Natural killer cell (primary cell): Measurements from ENCODE around the gene YPEL1. TPM values are rescaled to one million over a fixed set of nuclear protein-coding genes. Genes with fewer than 3 reads are reported as not detected.

Source experiments
- ATAC-seq, 3 donors: fragments of 150-1000 bp in 2 of 3; fragments of 200-7000 bp in 1 of 3; cut with Tn5 transposase; 1 replicate in 1 of 3; 2 replicates in 2 of 3; pipeline ENCODE4 v1.10.0; 2021; ENCODE audit warnings: mild to moderate bottlenecking in 2 of 3, moderate library complexity in 2 of 3
- DNase-seq, 2 donors: peaks; one replicate each; pipeline versions ENCODE4 v3.0.0 to v3.0.0-alpha.2; 2013 to 2021; ENCODE audit warnings: mixed read lengths in 1 of 2
- H3K27ac ChIP-seq: one replicate; pipeline ENCODE4 v1.5.1; 2013; ENCODE audit warnings: mild to moderate bottlenecking, low read length
- H3K27me3 ChIP-seq: one replicate; pipeline ENCODE4 v1.6.1; 2013; ENCODE audit warnings: low read length; ENCODE audit not compliant: control insufficient read depth, insufficient read depth
- H3K36me3 ChIP-seq: one replicate; pipeline ENCODE4 v1.6.1; 2013; ENCODE audit warnings: low read length; ENCODE audit not compliant: control insufficient read depth, insufficient read depth
- H3K4me1 ChIP-seq: one replicate; pipeline ENCODE4 v1.6.1; 2013; ENCODE audit warnings: low read length; ENCODE audit not compliant: control insufficient read depth, insufficient read depth
- H3K4me3 ChIP-seq: one replicate; pipeline ENCODE4 v1.5.1; 2013; ENCODE audit warnings: low read length
- H3K9me3 ChIP-seq: one replicate; pipeline ENCODE4 v1.6.1; 2013; ENCODE audit warnings: low read length; ENCODE audit not compliant: control insufficient read depth, insufficient read depth
- H3K27ac Mint-ChIP-seq, 2 donors: one replicate each; pipeline ENCODE4 v1.8.0; 2022; ENCODE audit warnings: mild to moderate bottlenecking in 2 of 2, mixed read lengths in 2 of 2, moderate library complexity in 1 of 2
- H3K27me3 Mint-ChIP-seq, 2 donors: one replicate each; pipeline ENCODE4 v1.8.0; 2022; ENCODE audit warnings: low read depth in 2 of 2, mixed read lengths in 2 of 2
- H3K36me3 Mint-ChIP-seq: one replicate; pipeline ENCODE4 v1.8.0; 2022; ENCODE audit warnings: mixed read lengths
- H3K4me1 Mint-ChIP-seq, 2 donors: one replicate each; pipeline ENCODE4 v1.8.0; 2022; ENCODE audit warnings: mixed read lengths in 2 of 2
- H3K4me3 Mint-ChIP-seq: one replicate; pipeline ENCODE4 v1.8.0; 2022; ENCODE audit warnings: mild to moderate bottlenecking, moderate library complexity, mixed read lengths
- H3K9me3 Mint-ChIP-seq, 2 donors: one replicate each; pipeline ENCODE4 v1.8.0; 2022; ENCODE audit warnings: mixed read lengths in 2 of 2
- WGBS: methylation state at CpG from one replicate; pipeline ENCODE4 v1.1.7; 2013; ENCODE audit warnings: missing lambda C conversion rate; ENCODE audit not compliant: insufficient coverage; 5-methylcytosine and 5-hydroxymethylcytosine counted together
- intact Hi-C: fragments of 100-400 bp; cut with micrococcal nuclease; formaldehyde crosslinking; loops from one replicate; pipeline ENCODE4 v1.14.2; 2022
- total RNA-seq, 4 donors: library from RNA; stranded (reverse); fragments of 120-200 nt in 1 of 4; gene quantifications; one replicate each; pipeline versions ENCODE4 v1.2.3 to v1.2.4, GENCODE V29; 2013 to 2022
- TF ChIP-seq, protein P1 (sequence below): fragments of 200-600 bp; IDR thresholded peaks from one replicate; pipeline ENCODE4 v1.8.0; 2022; ENCODE audit warnings: antibody characterized with exemption

YPEL1 gene
- total RNA-seq, 3 donors from 2014 or later (not counting 1 experiment from before 2014, with no cell fraction given): 59.9 to 86.3 (median 68.8) TPM

DNA sequence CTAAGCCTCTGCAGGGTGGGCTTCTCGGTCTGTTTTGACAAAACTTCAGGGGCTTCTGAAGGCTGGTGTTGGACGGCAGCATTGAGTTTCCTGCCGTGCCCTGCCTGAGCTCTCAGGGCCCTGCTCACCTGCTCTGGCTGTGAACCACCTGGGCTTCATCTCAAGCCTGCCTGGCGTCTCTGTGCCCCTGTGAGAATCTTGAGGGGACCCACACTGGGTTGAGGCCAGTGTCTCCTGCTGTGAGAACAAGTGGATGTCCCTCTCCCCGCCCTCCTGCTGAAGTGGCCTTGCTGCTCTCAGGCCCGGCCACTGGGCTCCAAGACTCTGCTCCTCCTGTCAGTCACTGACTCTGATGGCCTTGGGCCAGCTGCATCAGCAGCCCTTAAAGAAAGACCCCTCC, 39.5 kb downstream of the YPEL1 start:
- H3K36me3 ChIP-seq: peaks cover 73% of the 10 kb centered on the region
- H3K27ac Mint-ChIP-seq: peak overlapping the region; percentile 57 to 80

DNA sequence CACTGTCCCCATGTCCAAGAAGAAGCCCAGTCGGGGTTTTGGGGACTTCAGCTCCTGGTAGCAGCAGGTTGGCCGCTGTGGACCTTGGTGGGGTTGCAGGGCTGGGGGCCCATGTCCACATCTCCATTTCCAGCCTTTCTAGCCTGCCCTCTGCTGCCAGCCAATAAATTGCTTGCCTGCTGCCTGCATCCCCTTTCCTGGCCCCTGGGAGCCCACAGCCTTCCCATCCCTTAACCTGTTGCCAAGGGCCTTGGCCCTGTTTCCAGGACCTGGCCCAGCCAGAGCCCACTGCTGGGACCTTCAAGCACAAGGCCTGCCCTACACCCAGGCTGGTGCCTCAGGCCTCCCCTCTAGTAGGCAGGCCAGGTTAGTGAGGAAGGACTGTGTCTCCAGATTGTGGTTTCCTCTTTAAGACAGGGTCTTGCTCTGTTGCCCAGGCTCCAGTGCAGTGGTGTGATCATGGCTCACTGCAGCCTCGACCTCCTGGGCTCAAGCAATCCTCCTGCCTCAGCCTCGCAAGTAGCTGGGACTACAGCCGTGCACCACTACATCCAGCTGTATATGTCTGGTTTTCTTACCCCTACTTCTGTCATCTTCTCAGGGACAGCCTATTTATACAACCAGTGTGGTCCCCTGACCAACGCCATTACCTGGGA, 40.0 kb downstream of the YPEL1 start:
- ATAC-seq (no peak), DNase-seq (no peak)
- intact Hi-C loops: no loop called here
- peak overlapping the region; percentile 57 to 80 for H3K27ac Mint-ChIP-seq
- H3K27me3 Mint-ChIP-seq: no peaks in the 10 kb centered on the region
- no peaks in the 10 kb centered on the region for H3K9me3 ChIP-seq
- H3K4me1 Mint-ChIP-seq: peaks cover 3 to 26% of the 10 kb centered on the region in 2 donors
- H3K9me3 Mint-ChIP-seq: no peaks in the 10 kb centered on the region
- H3K36me3 Mint-ChIP-seq: no peaks in the 10 kb centered on the region
- peaks cover 68% of the 10 kb centered on the region for H3K36me3 ChIP-seq
- WGBS: 96% methylated on average over 6 of the region's 6 CpGs
- TF ChIP-seq, protein P1, sequence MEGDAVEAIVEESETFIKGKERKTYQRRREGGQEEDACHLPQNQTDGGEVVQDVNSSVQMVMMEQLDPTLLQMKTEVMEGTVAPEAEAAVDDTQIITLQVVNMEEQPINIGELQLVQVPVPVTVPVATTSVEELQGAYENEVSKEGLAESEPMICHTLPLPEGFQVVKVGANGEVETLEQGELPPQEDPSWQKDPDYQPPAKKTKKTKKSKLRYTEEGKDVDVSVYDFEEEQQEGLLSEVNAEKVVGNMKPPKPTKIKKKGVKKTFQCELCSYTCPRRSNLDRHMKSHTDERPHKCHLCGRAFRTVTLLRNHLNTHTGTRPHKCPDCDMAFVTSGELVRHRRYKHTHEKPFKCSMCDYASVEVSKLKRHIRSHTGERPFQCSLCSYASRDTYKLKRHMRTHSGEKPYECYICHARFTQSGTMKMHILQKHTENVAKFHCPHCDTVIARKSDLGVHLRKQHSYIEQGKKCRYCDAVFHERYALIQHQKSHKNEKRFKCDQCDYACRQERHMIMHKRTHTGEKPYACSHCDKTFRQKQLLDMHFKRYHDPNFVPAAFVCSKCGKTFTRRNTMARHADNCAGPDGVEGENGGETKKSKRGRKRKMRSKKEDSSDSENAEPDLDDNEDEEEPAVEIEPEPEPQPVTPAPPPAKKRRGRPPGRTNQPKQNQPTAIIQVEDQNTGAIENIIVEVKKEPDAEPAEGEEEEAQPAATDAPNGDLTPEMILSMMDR: no peak
- no peak overlapping the region for H3K4me3 Mint-ChIP-seq
- H3K27ac ChIP-seq: no peak overlapping the region
- H3K27me3 ChIP-seq: no peaks in the 10 kb centered on the region
- H3K4me3 ChIP-seq: no peak overlapping the region
- peaks cover 7% of the 10 kb centered on the region for H3K4me1 ChIP-seq

More for the DNA sequence above, 39.5 kb downstream of the YPEL1 start:
- TF ChIP-seq, protein P1: no peak
- H3K4me3 Mint-ChIP-seq: no peak overlapping the region
- peaks cover 1% of the 10 kb centered on the region for H3K4me1 ChIP-seq
- no peaks in the 10 kb centered on the region for H3K36me3 Mint-ChIP-seq
- DNase-seq: no peak
- no peak overlapping the region for H3K27ac ChIP-seq
- intact Hi-C loops: no loop called here
- no peaks in the 10 kb centered on the region for H3K27me3 ChIP-seq
- H3K4me1 Mint-ChIP-seq: peaks cover 0 to 23% of the 10 kb centered on the region in 2 donors
- WGBS: 94% methylated on average over 6 of the region's 6 CpGs
- no peaks in the 10 kb centered on the region for H3K9me3 Mint-ChIP-seq
- no peaks in the 10 kb centered on the region for H3K27me3 Mint-ChIP-seq
- no peaks in the 10 kb centered on the region for H3K9me3 ChIP-seq
- ATAC-seq: no peak
- no peak overlapping the region for H3K4me3 ChIP-seq

DNA sequence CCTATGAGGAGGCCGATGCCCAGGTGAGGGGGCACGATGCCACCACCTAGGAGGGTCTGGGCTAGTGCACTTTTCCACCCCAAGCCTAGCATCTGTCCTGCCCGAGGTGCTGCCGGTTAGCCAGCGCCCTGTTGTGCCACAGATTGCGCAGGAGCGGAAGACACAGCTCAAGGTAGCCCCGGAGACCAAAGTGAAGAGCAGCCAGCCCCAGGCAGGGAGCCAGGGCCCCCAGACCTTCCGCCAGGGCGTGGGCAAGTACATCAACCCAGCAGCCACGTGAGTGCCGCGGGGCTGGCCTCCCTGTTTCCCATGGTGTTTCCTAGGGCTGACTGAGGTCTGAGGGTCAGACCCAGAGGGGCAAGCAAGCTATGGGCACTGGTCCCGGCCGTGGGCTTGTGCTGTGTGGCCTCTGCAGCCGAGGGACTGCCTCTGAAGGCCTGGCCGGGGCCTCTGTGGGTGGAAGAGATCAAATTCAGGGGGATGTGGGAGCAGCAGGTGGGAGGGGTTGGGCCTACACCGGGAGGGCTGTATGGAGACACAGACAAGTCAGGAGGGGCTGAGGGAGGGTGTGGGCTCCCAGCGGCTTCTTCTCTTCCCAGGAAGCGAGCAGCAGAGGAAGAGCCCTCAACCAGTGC, 40.7 kb downstream of the YPEL1 start:
- H3K9me3 Mint-ChIP-seq: no peaks in the 10 kb centered on the region
- Histone ChIP-seq H3K27ac (no peak overlapping the region), H3K4me1 (peaks cover 13% of the 10 kb centered on the region), H3K9me3 (no peaks in the 10 kb centered on the region), H3K4me3 (no peak overlapping the region), H3K36me3 (peaks cover 64% of the 10 kb centered on the region), H3K27me3 (no peaks in the 10 kb centered on the region)
- DNase-seq (no peak), ATAC-seq (no peak)
- no peaks in the 10 kb centered on the region for H3K27me3 Mint-ChIP-seq
- H3K27ac Mint-ChIP-seq: peak overlapping the region; percentile 57 to 80
- no peaks in the 10 kb centered on the region for H3K36me3 Mint-ChIP-seq
- no peak overlapping the region for H3K4me3 Mint-ChIP-seq
- H3K4me1 Mint-ChIP-seq: peaks cover 7 to 32% of the 10 kb centered on the region in 2 donors
- TF ChIP-seq, protein P1: no peak
- intact Hi-C loops: loop anchor here (5.0 kb wide), 1 partner anchor 67 kb away; no protein-coding TSS in a partner anchor
- WGBS: 93% methylated on average over 20 of the region's 20 CpGs
